Measurements from ENCODE around the gene CBX1. TPM values are rescaled to one million over a fixed set of nuclear protein-coding genes. Genes with fewer than 3 reads are reported as not detected.

The CBX1 gene
- total RNA-seq, 1 experiment from 2014 or later: 126 TPM

DNA sequence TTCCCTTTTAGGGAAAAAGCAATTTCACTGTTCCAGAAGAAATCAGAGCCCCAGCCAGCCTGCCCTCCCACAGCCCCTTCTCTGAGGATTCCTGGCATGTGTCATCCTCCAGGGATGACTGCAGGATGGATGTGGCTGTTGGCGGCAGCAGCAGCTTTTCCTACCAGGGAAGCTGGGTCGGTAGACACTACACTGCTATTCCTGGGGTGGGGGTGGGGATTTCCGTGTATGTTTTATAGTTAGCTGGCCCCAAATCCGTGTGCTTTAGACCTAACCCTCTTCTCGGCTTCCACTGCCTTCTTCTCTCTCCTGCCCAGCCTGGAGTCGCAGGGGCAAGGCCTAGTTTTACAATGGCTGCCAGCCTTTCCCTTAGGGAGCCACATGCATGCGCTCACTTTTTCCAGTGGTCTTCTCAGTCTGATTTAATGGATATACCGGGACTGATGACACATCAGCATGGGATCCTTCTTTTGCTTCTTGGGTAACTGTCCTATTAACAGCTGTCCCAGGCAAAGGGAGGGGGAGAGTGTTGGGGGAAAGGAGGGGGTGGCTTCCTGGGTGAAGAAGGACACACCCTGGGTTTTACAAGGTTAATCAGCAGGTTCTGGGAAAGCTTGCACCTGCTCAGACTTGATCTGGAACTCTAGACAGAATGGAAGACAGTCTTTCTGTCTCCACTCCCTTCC is 55.8 kb downstream of the CBX1 start:
- CTCF ChIA-PET: no interaction called here
- Mint-ChIP-seq H3K9me3 (ENCODE audit: low read depth, unreplicated experiment) (no peaks in the 10 kb centered on the region), H3K4me3 (ENCODE audit: low read depth, unreplicated experiment) (no peak overlapping the region), H3K4me1 (ENCODE audit: low read depth, unreplicated experiment) (peaks cover 29% of the 10 kb centered on the region), H3K36me3 (ENCODE audit: insufficient read depth, unreplicated experiment) (peaks cover 48% of the 10 kb centered on the region), H3K27ac (ENCODE audit: unreplicated experiment) (no peak overlapping the region), H3K27me3 (ENCODE audit: unreplicated experiment) (no peaks in the 10 kb centered on the region)
- intact Hi-C loops (cut with micrococcal nuclease; ENCODE audit: unreplicated experiment): loop anchor here (5.0 kb wide), 1 partner anchor 62 kb away; the partner anchor contains the start of gene SNX11
- BruUV-seq (replicated peaks): no TSS peak
- DNase-seq: no peak
- TF ChIP-seq, protein P1, sequence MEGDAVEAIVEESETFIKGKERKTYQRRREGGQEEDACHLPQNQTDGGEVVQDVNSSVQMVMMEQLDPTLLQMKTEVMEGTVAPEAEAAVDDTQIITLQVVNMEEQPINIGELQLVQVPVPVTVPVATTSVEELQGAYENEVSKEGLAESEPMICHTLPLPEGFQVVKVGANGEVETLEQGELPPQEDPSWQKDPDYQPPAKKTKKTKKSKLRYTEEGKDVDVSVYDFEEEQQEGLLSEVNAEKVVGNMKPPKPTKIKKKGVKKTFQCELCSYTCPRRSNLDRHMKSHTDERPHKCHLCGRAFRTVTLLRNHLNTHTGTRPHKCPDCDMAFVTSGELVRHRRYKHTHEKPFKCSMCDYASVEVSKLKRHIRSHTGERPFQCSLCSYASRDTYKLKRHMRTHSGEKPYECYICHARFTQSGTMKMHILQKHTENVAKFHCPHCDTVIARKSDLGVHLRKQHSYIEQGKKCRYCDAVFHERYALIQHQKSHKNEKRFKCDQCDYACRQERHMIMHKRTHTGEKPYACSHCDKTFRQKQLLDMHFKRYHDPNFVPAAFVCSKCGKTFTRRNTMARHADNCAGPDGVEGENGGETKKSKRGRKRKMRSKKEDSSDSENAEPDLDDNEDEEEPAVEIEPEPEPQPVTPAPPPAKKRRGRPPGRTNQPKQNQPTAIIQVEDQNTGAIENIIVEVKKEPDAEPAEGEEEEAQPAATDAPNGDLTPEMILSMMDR (IDR thresholded peaks at IDR 0.05; ENCODE audit: unreplicated experiment): no peak

DNA sequence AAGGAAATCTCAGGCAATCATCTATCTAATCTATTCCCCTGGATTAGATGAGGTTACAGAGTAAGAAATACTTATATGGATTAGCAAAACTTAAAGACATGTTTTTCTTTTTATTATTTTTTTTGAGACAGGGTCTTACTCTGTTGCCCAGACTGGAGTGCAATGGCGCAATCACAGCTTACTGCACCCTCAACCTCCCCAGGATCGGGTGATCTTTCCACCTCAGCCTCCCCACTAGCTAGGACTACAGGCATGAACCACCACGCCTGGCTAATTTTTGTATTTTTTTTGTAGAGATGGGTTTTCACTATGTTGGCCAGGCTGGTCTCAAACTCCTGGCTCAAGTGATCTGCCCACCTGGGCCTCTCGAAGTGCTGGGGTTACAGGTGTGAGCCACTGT is 56.4 kb downstream of the CBX1 start:
- no peak overlapping the region for H3K27ac Mint-ChIP-seq (ENCODE audit: unreplicated experiment)
- CTCF ChIA-PET: no interaction called here

GRCh38 chr17:48043176-48043575 is 58.1 kb downstream of the CBX1 start:
- BruUV-seq (replicated peaks): no TSS peak

More for the DNA sequence above, 56.4 kb downstream of the CBX1 start:
- Mint-ChIP-seq H3K4me3 (ENCODE audit: low read depth, unreplicated experiment) (no peak overlapping the region), H3K27me3 (ENCODE audit: unreplicated experiment) (peaks cover 3% of the 10 kb centered on the region), H3K36me3 (ENCODE audit: insufficient read depth, unreplicated experiment) (peaks cover 42% of the 10 kb centered on the region), H3K4me1 (ENCODE audit: low read depth, unreplicated experiment) (peaks cover 23% of the 10 kb centered on the region), H3K9me3 (ENCODE audit: low read depth, unreplicated experiment) (no peaks in the 10 kb centered on the region)
- DNase-seq: no peak
- no TSS peak for BruUV-seq (replicated peaks)
- TF ChIP-seq, protein P1 (IDR thresholded peaks at IDR 0.05; ENCODE audit: unreplicated experiment): no peak
- intact Hi-C loops (cut with micrococcal nuclease; ENCODE audit: unreplicated experiment): loop anchor here (5.0 kb wide), 1 partner anchor 62 kb away; the partner anchor contains the start of gene SNX11

GRCh38 chr17:48038687-48039086 is 62.6 kb downstream of the CBX1 start:
- H3K4me1 Mint-ChIP-seq (ENCODE audit: low read depth, unreplicated experiment): peaks cover 8% of the 10 kb centered on the region
- H3K36me3 Mint-ChIP-seq (ENCODE audit: insufficient read depth, unreplicated experiment): peaks cover 11% of the 10 kb centered on the region
- intact Hi-C loops (cut with micrococcal nuclease; ENCODE audit: unreplicated experiment): no loop called here
- peaks cover 49% of the 10 kb centered on the region for H3K27me3 Mint-ChIP-seq (ENCODE audit: unreplicated experiment)
- H3K9me3 Mint-ChIP-seq (ENCODE audit: low read depth, unreplicated experiment): no peaks in the 10 kb centered on the region
- no peak overlapping the region for H3K4me3 Mint-ChIP-seq (ENCODE audit: low read depth, unreplicated experiment)
- no TSS peak for BruUV-seq (replicated peaks)
- DNase-seq: no peak
- CTCF ChIA-PET: no interaction called here
- TF ChIP-seq, protein P1 (IDR thresholded peaks at IDR 0.05; ENCODE audit: unreplicated experiment): no peak
- H3K27ac Mint-ChIP-seq (ENCODE audit: unreplicated experiment): no peak overlapping the region

More at GRCh38 chr17:48043176-48043575, 58.1 kb downstream of the CBX1 start:
- Mint-ChIP-seq H3K36me3 (ENCODE audit: insufficient read depth, unreplicated experiment) (peaks cover 26% of the 10 kb centered on the region), H3K4me1 (ENCODE audit: low read depth, unreplicated experiment) (peaks cover 20% of the 10 kb centered on the region), H3K4me3 (ENCODE audit: low read depth, unreplicated experiment) (no peak overlapping the region), H3K27ac (ENCODE audit: unreplicated experiment) (no peak overlapping the region), H3K9me3 (ENCODE audit: low read depth, unreplicated experiment) (no peaks in the 10 kb centered on the region), H3K27me3 (ENCODE audit: unreplicated experiment) (peaks cover 20% of the 10 kb centered on the region)
- CTCF ChIA-PET: interaction anchor here (1.9 to 2.7 kb wide), 2 partner anchors 17 to 88 kb away, joined by 9 to 11 read pairs; no protein-coding TSS in a partner anchor
- DNase-seq: no peak
- intact Hi-C loops (cut with micrococcal nuclease; ENCODE audit: unreplicated experiment): no loop called here
- TF ChIP-seq, protein P1 (IDR thresholded peaks at IDR 0.05; ENCODE audit: unreplicated experiment): no peak

All from Calu3 (cell line).